ENCODE measurements around the gene RABEP1. TPM values are rescaled to one million over a fixed set of nuclear protein-coding genes. Genes with fewer than 3 reads are reported as not detected.

RABEP1 gene
- total RNA-seq, 1 donor from 2014 or later: 57.8 TPM

GRCh38 chr17:5269241-5269960 lies 12.7 kb upstream of the RABEP1 start:
- no peak for DNase-seq (ENCODE audit: low read depth)

- no peak for DNase-seq (ENCODE audit: low read depth)
Observed at GRCh38 chr17:5272322-5272721, 9.8 kb upstream of the RABEP1 start.

GRCh38 chr17:5282642-5283217 lies 646 bp downstream of the RABEP1 start:
- peak; percentile 21 for DNase-seq (ENCODE audit: low read depth)

- DNase-seq (ENCODE audit: low read depth): no peak
Observed at GRCh38 chr17:5283571-5284315, 1.7 kb downstream of the RABEP1 start.

- DNase-seq (ENCODE audit: low read depth): no peak
Observed at GRCh38 chr17:5284681-5285080, 2.6 kb downstream of the RABEP1 start.

GRCh38 chr17:5286846-5287245 lies 4.8 kb downstream of the RABEP1 start:
- no peak for DNase-seq (ENCODE audit: low read depth)

GRCh38 chr17:5291683-5292350 lies 9.7 kb downstream of the RABEP1 start:
- DNase-seq (ENCODE audit: low read depth): no peak

GRCh38 chr17:5297245-5297644 lies 15.2 kb downstream of the RABEP1 start:
- DNase-seq (ENCODE audit: low read depth): no peak

- DNase-seq (ENCODE audit: low read depth): no peak
Observed at GRCh38 chr17:5299383-5299782, 17.3 kb downstream of the RABEP1 start.

GRCh38 chr17:5304636-5305035 lies 22.6 kb downstream of the RABEP1 start:
- no peak for DNase-seq (ENCODE audit: low read depth)

GRCh38 chr17:5309851-5310250 lies 27.8 kb downstream of the RABEP1 start:
- DNase-seq (ENCODE audit: low read depth): no peak

GRCh38 chr17:5325851-5326250 lies 43.8 kb downstream of the RABEP1 start:
- no peak for DNase-seq (ENCODE audit: low read depth)

- no peak for DNase-seq (ENCODE audit: low read depth)
Observed at GRCh38 chr17:5329784-5330557, 47.9 kb downstream of the RABEP1 start.

GRCh38 chr17:5330981-5331380 lies 48.9 kb downstream of the RABEP1 start:
- no peak for DNase-seq (ENCODE audit: low read depth)

GRCh38 chr17:5331506-5331905 lies 49.4 kb downstream of the RABEP1 start:
- DNase-seq (ENCODE audit: low read depth): no peak

- no peak for DNase-seq (ENCODE audit: low read depth)
Observed at GRCh38 chr17:5344914-5345313, 62.8 kb downstream of the RABEP1 start.

- DNase-seq (ENCODE audit: low read depth): no peak
Observed at GRCh38 chr17:5352681-5353289, 70.7 kb downstream of the RABEP1 start.

GRCh38 chr17:5354310-5354709 lies 72.2 kb downstream of the RABEP1 start:
- DNase-seq (ENCODE audit: low read depth): no peak

GRCh38 chr17:5354886-5355415 lies 72.9 kb downstream of the RABEP1 start:
- DNase-seq (ENCODE audit: low read depth): no peak

- no peak for DNase-seq (ENCODE audit: low read depth)
Observed at GRCh38 chr17:5355421-5356129, 73.5 kb downstream of the RABEP1 start.
